HG03558 (cell line): ENCODE data around the gene GBA3.

ENCODE experiments used
- ATAC-seq: cut with Tn5 transposase; IDR thresholded peaks from one replicate; pipeline ENCODE4 v1.9.1; 2021; ENCODE audit warnings: moderate number of reproducible peaks; ENCODE audit not compliant: unreplicated experiment; ENCODE audit errors: extremely low read depth

GBA3 gene

GRCh38 chr4:22692736-22693135 is at the start of gene GBA3:
Gene GBA3, plus strand, starts transcription at chr4:22692937.
- no peak for ATAC-seq

- ATAC-seq: no peak
Measured at GRCh38 chr4:22643952-22644351, 48.8 kb upstream of the GBA3 start.

DNA sequence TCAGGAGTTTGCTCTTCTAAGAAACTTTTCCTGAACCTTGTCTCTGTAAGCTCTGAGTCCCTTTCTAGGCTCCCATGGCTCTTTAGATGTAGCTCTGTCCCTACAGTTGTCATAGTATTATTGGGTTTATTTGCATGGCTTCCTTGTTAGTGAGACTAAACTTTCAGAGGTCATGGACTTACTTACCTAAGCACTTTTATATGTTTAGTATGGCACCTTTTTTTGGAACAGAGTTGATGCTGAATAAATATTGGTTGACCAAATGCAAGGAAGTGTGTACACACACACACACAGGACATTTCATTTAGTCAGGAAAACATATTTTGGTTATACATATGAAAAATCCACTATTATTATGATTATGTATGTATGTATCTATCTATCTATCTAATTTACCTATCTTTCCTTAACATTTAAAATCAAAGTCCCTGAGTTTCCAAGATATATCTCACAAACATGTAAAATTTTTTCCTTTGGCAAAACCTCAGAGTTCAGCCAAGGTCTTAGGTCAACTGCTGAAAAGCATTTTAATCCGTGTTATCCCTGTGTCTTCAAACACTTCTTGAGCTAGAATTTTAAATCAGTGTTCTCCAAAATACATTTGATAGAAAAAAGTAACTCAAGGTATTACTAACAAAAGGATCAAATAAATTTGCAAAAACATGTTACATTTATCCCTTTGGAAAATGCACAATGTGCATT is 47.1 kb upstream of the GBA3 start:
- no peak for ATAC-seq

DNA sequence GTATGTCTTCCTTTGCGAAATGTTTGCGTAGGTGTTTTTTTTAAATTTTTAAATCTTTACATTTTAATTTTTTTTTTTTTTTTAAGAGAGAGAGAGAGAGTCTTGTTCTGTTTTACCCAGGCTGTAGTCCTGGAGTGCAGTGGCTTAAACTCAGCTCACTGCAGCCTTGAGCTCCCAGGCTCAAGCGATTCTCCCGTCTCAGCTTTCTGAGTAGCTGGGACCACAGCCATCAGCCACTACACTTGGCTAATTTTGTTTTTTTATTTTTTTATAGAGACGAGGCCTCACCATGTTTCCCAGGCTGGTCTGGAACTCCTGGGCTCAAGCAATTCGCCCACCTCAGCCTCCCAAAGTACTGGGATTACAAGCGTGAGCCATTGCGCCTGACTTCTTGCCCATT is 43.7 kb upstream of the GBA3 start:
- ATAC-seq: no peak

- ATAC-seq: no peak
Measured at GRCh38 chr4:22650771-22651170, 42.0 kb upstream of the GBA3 start.

DNA sequence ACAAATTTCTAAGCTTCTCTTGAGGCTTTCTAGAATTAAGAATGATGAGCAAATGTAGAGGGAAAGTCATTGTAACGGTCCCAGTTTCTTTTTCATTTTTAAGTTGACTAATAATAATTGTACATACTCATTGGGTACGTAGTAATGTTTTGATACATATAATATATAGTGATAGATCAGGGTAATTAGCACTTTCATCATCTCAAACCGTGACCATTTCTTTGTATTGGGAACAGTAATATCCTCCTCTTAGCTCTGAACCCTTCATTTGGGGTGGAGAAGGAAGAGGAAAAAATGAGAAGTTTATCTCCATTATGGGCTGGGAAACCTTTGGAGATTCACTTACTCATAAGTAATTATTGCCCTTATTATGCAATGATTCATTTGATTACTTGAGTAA is 39.0 kb upstream of the GBA3 start:
- ATAC-seq: no peak

DNA sequence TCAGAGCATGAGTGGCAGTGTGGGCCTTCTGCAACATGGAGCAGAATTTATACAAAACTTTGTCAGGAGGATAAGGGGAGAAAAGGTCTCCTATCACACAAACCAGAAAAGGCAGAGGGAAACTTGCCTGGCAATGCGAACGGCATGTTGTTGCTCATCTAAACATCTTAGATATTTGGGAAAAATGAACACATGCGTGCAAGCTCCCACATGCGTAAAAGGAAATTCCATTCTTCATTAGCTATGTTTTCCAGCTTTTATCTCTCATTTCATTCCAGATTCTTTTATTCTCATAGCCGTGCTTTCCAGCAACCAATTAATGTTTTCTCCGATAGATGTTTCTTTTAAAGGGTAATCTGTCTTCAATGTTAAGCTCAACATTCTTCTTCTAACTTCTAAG is 31.3 kb upstream of the GBA3 start:
- no peak for ATAC-seq

GRCh38 chr4:22667332-22667940 is 25.3 kb upstream of the GBA3 start:
- no peak for ATAC-seq

GRCh38 chr4:22668301-22668700 is 24.4 kb upstream of the GBA3 start:
- no peak for ATAC-seq

DNA sequence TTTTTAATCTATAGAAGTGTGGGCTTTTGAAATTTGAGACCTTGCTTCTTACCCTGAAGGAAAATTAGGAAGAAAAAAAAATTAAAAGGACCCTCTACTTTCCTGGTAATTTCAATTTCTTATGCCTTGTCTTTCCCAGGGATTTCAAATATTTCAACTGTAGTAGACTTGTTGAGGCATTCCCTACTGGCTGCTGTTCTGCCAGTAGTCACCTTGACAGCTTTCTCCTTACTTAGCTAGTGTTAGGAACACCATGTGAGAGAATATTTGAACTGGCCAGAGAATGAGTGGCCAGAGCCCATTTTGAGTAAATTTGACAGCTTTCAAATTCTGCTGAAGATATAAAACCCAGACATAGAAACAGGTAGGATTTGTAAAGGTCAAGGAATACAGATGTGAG is 24.0 kb upstream of the GBA3 start:
- ATAC-seq: no peak

DNA sequence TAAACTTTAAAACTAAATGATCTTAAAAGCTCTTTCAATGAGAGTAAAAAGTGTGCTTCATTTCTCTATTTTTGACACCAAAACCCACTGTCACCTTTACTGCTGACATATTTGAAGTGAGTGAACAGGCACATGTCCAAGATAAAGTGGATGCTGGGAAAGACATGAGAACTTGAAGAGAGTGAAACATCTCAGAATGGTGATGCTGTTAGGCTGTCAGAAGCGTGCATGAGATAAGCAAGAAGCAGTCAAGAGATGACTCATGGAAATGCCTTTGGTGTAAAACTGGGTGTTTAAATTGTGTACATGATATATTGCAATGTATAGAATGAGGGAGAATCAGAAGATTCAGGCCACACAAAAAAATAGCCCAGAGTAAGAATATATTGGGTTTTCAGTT is 21.8 kb upstream of the GBA3 start:
- ATAC-seq: no peak

DNA sequence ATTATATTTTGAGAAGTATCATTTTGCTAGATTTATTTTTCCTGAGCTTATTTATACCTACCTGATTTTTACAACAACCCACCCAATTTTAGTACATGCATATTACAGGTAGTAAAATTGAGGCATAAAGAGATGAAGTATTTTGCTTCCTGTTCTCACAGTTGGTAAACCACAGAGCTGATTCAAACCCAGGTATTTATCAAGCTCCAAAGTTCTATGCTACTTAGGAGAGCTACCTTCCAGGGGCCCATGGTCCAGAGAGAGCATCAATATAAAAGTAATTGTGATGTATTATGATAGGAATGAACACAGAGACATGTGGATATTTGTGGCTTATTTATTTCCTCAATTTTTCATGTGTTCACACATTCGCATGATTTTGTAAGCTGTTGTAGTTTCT is 20.2 kb upstream of the GBA3 start:
- ATAC-seq: no peak

- ATAC-seq: no peak
Measured at GRCh38 chr4:22672944-22673343, 19.8 kb upstream of the GBA3 start.

DNA sequence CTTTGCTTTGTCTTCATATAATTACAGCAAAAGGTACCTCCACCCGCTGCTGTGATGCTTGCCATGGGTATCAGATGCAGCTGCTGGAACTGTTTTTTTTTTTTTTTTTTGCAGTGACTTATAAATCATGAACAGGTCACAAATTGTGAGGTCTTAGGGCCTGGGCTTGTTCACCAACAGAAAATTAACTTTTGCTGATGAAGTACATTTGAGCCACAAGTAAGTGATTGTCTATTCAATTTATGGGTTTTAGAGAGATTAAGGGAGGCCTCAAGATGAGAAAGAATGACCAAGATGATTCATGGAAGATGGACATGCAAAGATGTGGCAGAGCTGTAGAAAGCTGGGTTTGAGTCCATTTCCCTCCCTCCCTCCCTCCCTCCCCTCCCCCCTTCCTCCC is 18.0 kb upstream of the GBA3 start:
- ATAC-seq: no peak

GRCh38 chr4:22676063-22676462 is 16.7 kb upstream of the GBA3 start:
- ATAC-seq: no peak

GRCh38 chr4:22677780-22678179 is 15.0 kb upstream of the GBA3 start:
- ATAC-seq: no peak

- ATAC-seq: no peak
Measured at GRCh38 chr4:22678940-22679854, 13.5 kb upstream of the GBA3 start.

- no peak for ATAC-seq
Measured at GRCh38 chr4:22680065-22680642, 12.6 kb upstream of the GBA3 start.

- no peak for ATAC-seq
Measured at GRCh38 chr4:22683726-22684125, 9.0 kb upstream of the GBA3 start.

DNA sequence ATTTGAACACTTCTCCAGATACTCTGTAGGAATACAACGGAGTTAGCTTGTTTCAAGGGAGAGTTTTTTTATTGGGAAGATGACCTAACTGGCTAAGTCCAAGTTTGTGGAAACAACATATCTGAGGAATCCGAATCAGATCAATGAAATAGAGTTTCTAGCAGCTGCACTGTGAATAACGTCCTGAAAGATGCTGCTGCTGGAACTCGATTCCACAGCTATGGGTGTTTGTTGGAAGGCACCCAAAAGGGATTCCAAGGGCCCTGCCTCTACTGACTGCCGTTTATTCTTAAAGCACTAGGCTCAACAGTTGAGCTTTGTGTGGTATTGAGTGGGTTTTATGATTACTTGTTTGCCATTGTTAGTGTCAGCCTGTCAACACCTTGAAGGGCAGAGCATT is 6.6 kb upstream of the GBA3 start:
- ATAC-seq: no peak

- no peak for ATAC-seq
Measured at GRCh38 chr4:22688236-22688635, 4.5 kb upstream of the GBA3 start.
